COLO829 (cell line): ENCODE data around the gene MAD1L1.
A peak's percentile ranks its signal among the peaks of the same experiment; 100 is the strongest.

Source experiments
- DNase-seq: peaks from one replicate; pipeline ENCODE4 v3.0.0; 2012; ENCODE audit warnings: low spot score

The MAD1L1 gene

DNA sequence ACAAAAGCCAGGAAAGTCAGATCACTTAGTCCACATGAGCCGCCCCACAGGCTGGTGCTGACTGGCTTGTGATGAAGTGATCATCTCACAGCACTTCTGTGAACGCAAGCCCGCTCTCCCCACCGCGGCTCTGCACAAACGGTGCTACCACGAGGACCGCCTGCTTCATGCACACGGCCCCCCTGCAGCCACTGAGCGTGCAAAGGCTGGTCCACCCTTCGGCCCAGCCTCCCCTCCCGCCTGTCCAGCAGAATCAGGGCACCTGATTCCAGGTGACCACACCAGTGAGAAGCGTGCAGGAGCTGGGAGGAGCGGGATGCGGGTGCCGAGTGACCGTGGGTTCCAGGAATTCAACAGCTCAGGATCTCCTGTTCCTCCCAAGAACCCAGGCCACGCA lies 32.2 kb downstream of the MAD1L1 start:
- DNase-seq = no peak

DNA sequence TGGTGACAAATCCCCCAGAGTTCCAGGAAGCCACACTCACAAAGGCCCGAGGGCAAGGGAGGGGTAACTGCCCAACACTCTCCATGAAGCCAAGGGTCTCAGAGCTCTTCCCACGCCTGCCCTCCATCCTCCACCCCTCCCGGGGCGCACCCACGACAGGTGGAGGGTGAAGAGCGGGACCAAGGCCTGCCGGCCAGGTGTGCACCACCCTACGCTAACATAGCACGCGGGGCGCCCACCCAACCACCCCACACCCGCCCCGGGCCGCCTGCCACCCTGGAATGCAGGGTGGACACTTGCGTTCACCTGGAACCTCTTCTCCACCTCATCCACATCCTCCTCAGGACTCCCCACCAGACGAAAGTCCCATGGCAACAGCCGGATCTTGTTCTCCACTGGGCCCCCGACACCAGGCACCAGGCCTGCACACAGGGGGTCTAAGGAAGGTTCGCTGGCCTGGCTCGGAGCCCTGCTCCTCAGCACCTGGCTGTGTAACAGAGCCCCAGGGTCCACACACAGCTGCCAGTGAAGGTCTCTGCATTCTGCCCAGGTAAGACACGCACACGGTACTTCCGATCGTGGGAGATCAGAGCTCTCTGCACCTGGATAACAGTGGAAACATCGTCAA lies 32.7 kb downstream of the MAD1L1 start:
- no peak for DNase-seq

DNA sequence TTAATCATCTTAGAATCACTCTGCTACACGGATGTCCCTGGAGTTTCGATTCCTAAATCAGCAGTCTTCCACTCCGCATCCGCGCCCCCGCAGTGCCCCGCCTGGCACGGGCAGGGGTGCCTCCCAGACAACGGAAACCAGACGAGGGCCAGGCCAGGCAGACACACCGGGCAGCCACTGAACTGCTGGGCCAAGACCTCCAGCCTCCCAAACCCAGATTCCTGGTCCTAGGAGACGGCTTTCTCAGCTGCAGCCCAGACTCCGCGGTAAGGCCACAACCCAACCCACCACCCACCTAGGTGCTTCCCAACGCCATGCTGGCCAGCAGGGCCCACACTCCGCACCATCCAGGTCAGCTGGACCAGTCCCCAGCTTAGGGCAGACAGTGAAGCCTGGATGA lies 33.2 kb downstream of the MAD1L1 start:
- DNase-seq = no peak

DNA sequence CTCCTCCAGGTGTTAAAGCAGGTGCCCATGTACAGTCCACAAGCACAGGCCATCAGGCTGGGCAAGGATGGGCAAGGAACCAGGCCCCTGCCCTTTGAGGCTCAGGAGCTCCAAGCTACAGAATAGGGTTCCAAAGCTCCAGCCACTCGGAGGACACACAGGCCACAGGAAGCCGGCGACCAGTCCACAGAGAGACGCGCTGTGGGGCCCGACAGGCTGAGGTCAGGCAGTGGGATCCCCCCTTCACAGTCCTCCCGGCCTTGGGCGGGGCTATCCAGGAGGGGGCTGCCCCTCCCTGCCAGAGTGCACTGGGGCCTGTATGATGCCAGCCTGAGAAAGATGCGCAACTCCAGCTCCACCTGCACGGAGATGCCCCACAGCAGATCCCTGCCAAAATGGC lies 34.0 kb downstream of the MAD1L1 start:
- DNase-seq = no peak

DNA sequence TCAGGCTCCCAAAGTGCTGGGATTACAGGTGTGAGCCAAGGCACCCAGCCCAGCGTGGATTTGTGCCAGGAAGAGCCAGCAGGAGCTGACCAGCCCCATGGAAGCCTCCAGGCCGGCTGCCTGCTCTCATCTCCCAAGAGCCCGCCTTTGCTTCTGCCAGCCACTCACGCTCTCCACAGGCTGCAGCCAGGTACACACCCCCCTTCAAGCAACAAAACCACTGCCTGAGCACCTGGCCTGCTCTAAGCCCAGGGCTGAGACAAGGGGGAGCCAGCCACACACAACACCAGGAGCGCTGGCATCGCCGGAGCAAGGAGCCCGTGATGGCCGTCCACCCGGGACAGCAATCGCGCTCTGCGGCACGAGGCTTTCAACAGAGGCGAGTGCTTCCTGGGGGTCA lies 34.5 kb downstream of the MAD1L1 start:
- no peak for DNase-seq

DNA sequence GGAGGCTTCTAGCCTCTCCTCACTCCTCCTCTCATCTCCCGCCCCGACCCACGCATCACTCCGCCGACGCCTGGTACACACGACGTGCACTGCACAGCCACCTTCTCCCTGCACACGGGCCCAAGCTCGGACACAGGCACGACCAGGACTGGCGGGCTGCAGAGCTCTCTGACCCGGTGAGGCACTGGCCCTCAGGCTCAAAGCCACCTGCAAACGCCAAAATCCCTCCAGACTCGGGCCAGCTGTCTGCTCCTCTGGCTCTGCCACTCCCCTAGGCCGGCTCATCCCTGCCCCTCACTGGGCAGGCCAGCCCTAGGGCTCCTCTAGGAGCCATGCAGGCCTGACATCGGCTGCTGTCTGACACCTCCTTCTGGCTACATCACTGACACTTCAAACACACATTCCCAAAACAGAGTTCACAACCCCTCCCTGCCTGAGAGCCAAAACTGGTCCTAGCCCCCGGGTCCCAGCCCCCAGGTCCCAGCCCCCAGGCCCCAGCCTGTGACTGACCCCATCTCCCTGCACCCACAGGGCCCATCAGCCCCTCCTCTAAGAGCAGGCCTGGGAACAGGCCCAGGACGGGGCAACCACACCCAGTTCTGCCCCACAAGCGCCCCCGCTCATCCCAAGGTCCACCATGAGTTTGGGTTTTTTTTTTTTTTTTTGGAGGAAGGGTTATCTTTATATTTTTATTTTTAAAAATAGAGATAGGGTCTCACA lies 35.1 kb downstream of the MAD1L1 start:
- DNase-seq = no peak

DNA sequence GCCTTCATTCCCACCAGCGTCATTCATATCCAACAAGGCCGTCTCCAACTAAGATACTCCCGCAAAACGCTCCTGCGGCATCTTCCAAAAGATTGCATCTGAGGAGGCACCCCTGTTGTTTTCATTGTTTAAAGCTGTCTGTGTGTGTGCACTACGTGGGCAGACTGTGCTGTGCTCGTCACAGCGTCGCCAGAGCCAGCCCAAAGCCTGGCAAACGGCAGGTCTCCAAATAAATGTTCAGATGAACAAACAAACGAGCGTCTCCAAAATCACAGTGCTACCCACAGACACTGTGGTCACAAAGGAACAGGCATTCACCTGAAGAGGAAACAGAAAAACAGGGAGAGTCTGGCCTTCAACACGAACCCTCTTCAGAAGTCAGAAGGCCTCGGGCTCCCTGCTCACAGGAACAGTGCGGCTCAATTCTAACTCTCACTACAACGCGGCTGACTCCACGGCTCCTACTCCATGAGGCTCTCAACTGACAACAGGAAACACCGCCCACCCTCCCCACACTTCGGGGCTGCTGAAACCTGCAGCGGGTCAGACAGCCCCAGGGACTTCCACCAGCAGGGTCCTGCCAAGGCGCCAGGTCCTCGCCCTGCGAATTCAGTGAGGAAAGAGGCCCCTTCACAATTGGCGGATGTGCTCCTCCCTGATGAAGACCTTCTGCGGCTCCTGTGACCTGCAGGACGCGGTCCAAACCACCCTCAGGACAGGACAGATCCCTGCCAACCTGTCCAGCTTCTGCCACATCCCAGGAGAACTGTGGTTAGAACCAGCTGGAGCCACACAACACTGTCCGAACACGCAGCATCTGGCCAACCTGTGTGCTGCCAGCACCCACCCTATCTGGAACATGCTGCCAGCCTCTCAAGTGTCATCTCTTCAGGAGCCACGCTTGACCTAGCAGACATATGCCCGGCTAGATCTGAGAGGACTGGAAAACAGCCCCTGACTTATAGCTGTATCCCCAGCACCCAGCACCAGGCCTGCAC lies 36.1 kb downstream of the MAD1L1 start:
- DNase-seq = no peak

DNA sequence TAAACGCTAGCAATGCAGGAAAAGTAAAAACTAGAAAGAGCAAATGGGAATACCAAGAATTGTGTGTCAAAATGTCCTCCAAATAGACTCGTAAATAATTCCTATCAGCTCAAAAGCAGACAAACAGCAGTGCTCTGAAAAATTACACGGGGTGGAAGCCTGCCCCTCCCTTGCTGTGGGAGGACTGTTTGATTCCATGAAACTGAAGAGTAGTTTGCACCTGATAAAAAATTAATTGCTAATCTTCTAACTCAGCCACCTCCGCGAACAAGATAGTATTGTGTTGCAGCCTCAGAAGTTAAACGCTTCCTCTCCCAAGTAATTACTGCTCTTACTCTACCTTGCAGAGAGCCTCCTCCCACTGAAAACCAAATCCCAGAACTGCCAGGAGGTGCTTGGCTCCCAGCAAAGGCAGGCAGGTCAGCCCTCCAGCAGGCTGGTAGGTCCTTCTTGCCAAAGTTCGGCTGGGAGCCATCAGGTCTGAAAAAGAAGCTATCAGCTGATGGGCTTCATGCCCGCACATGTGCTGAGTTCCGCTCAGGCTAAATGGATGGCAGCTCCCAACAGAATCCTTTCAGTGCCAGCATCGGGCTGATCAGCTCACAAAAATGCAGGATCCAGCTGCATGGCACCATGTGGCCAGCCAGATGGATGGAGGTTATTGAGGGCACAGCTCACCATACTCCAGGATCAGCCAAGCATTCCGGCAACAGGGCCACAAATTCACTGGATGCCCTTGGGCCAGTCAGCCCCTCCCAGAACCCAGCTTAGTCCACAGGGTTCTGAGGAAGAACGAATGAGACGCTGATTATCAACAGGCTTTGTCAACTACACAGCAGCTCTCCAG lies 37.1 kb downstream of the MAD1L1 start:
- DNase-seq = no peak

DNA sequence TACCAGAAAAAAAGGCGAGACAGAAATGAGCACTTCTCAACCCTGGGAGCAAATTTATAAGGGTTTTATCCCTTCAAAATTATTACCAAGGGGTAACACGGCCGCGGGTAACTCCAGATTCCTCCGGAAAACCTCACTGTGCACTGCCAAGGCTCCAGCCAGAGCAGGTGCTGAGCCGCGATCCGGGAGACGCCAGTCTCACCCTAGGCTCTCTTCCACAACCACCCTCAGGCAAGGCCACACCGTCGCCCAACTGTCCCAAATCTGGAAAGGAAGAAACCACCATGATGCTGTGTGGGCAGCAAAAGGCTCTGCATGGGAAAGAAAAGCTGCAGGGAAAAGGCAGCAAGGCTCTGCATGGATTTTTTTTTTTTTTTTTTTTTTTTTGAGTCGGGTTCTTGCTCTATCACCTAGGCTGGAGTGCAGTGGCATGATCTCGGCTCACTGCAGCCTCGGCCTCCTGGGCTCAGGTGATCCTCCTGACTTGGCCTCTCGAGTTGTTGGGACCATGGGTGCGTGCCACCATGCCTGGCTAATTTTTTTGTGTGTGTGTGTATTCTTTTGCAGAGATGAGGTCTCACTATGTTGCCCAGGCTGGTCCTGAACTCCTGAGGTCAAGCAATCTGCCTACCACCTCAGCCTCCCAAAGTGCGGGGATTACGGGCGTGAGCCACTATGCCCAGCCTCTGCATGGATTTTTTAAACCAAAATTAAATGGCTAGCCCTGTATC lies 39.0 kb downstream of the MAD1L1 start:
- no peak for DNase-seq

DNA sequence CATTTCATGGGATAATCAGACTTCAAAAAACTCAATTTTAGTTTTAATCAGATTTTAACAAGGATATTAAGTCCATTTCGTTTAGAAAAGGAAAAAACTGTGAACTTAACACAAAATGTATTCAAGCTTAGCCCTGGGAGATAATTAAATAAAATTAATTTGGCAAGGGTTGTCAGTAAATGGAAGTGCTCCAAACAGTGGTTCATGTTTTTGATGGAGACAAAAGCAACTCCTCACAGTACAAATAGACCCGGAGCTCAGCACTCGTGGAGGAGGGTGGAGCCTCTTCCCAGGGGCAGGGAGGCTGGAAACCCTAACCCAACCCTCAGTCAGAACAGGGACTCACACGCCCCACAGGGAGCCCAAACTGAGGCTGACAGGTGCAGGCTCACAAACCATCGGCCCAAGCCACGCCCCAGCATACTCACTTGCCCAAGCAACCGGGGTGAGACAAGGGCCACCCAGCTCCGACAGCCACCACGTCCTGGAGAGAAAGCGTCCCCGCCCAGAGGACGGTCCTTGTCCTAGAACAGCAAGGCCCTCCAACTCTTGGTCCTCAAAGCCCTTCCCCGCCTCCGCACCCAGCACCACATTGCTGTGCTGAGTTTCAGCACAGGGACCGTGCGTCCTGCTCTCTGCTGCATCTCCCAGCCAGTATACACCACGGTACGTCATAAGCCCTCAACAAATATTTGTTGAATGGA lies 39.8 kb downstream of the MAD1L1 start:
- DNase-seq = no peak

DNA sequence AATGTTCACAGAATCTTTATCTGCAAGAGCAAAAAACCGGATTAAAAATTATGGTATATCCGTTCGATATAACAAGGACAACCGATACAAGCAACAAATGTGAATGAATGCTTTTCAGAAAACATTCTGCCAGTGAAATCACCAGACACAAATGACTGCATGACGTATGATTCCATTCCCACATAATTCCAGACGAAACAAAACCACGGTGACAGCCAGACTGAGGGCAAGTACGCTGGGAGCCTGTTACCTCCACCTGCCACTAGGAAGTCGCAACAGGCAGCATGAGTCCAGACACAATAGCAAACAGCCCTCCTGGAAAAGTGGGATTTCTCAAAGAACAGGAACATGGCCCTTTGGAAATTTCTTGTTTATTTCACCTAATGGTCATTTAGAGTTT lies 41.7 kb downstream of the MAD1L1 start:
- DNase-seq = no peak

DNA sequence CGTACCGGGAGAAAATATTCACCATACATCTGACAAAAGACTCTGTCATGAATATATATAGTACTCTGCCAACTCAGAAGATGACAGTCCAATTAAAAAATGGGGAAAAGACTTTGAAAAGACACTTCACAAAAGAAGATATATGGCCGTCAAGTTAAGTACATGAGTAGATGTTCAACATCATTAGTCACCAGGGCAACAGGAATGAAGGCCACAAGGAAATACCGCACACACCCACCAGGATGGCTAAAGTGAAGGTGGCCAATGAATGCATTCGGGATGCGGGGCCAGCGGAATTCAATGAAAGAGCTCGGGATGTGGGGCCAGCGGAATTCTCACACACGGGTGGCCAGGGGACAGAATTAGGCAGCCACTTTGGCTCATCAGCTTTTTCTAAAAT lies 42.2 kb downstream of the MAD1L1 start:
- DNase-seq = peak; percentile 74

DNA sequence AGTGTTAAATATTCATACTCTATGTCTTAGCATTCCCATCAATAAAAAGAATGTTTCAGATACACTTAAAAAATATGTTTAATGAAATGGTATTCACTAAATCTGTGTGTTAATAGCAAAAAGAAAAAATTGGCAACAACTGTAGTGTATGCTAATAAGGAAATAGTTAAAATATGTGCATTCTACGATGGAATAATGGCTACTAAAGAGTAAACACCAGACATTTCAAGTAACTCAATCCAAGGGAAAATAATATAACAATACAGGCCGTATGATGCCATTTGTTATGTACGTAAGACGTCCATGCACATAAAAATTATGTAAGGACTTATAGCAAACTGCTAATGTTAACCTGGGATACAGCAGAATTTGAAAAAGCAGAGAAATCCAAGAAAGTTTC lies 46.6 kb downstream of the MAD1L1 start:
- DNase-seq = no peak

DNA sequence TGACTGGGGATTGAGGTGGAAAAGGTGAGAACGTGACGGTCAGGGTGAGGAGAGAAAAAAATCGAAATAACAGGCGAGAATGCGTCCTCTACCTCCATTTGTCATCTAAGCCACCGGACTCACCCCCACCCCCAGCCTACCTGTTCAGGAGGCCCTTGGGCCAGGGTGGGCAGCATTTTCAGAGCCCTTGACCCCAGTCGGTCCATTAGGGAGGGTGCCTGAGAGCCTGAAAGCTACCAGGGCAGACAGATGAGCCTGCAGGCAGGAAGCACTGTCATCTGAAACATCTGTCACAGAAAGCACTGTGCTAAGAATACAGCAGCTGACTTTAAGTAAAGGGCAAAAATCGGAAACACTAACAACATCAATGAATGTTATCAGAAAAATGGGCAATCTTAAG lies 47.0 kb downstream of the MAD1L1 start:
- no peak for DNase-seq

DNA sequence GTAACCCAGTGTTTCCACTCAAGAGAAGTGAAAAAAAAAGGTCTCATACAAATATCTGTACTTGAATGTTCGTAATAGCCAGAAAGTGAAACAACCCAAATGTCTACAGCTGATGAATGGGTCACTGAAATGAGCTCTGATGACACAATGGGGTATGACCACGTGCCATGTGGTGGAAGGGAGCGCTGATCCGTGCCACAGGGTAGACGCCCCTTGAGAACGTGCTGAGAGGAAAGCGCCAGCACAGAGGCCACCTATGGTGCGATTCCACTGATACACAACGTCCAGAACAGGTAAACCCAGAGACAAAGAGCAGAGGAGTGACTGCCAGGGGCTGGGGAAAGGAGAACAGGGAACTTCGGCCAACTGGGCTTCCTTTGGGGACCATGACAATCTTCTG lies 50.3 kb downstream of the MAD1L1 start:
- DNase-seq = no peak

DNA sequence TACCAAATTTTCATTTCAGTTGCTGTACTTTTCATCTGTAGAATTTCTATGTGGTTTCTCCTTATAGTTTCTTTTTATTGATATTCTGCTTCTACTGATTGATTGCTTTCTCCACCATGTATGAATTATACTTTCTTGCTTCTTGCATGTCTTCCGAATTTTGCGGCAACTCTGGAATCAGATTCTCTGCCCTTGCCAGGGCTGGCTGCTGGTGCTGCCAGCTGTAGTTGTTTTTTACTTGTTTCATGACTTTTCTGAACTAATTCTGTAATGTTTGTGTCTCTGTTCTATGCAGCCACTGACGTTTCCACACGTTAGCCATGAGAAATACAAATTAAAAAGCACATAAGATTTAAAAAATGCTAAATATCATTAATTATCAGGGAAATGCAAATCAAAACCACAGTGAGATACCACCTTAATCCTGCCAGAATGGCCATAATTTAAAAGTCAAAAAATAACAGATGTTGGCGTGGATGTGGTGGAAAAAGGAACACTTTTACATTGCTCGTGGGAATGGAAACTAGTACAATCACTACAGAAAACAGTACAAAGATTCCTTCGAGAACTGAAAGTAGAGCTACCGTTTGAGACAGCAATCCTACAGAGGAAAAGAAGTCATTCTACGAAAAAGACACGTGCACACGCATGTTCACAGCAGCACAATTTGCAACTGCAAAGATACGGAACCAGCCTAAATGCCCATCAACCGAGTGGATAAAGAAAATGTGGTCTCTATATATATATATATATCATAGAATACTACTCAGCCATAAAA lies 51.5 kb downstream of the MAD1L1 start:
- DNase-seq = no peak

DNA sequence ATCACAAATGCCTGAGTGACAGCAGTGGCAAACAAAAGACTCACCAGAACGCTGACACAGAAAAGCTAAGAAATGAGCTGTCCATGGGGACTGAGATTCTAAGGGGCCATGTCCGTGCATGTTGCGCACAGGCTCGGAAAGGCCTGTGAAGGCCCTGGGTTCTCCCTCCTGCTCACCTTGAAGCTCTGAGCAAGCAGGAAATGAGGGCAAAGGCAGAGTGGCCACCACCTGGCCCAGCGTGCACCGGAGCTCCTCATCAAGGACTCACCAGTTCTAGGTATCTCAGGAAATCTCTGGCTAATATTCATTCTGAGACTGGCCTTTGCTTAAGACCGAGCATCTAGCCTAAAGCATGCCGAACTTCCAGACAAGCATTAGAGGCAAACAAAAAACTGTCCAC lies 52.7 kb downstream of the MAD1L1 start:
- no peak for DNase-seq

DNA sequence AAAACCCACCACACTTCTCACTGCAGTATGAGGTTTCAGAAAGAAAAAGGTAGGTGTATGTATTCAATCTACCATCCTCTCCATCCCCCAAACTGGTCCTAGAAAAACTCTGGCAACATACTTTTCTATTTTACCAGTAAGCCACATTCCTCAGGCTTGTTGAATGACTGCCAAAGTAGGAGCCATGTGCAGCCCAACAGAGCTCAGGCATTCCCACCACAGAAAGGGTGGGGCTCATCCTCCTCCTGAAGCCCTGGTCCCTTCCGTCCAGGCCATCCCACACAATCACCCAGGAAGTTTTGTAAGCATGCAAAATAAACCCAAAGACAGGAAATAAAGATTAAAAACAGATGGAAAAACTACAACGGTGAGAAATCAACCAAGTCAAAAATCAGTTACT lies 57.2 kb downstream of the MAD1L1 start:
- DNase-seq = peak; percentile 86

DNA sequence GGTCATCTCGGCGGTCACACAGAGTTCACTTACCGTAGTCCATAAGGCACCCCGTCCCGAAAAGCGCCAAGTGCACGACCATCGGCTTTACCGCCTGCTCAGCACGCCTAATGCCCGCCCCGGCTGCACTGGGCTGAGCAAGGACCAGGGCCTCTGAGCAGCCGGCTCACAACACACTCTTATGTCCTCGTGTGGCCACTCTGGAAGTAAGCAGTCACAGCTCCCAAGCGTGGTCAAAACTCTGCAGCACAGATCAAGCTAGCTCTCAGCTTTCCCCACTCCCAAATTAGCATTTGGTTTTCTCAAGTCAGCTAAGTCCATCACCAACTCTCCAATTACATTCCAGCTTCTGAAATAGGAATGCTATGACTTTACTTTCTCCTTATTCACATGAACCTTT lies 57.7 kb downstream of the MAD1L1 start:
- DNase-seq = no peak
